Brain microvascular endothelial cell (primary cell): ENCODE measurements around the gene THSD4.

Source experiments
- DNase-seq: peaks from one replicate; pipeline ENCODE4 v3.0.0-alpha.2; 2020
- H3K27ac ChIP-seq: fragments of 250-450 bp; sonication (Bioruptor Pico); 2 replicates; pipeline ENCODE4 v1.5.1; 2020; ENCODE audit warnings: mild to moderate bottlenecking, moderate library complexity
- H3K27me3 ChIP-seq: fragments of 250-450 bp; sonication (Bioruptor Pico); replicated peaks from 2 replicates; pipeline ENCODE4 v1.5.1; 2020; ENCODE audit warnings: mild to moderate bottlenecking
- H3K36me3 ChIP-seq: fragments of 250-450 bp; sonication (Bioruptor Pico); replicated peaks from 2 replicates; pipeline ENCODE4 v1.5.1; 2020; ENCODE audit warnings: mild to moderate bottlenecking
- H3K4me3 ChIP-seq: 2 replicates; pipeline ENCODE4 v1.5.1; 2011; ENCODE audit warnings: low read depth, mild to moderate bottlenecking, control low read depth, low read length, moderate library complexity
- CTCF ChIP-seq: IDR thresholded peaks from 2 replicates; pipeline ENCODE4 v1.5.1; 2011; ENCODE audit warnings: low read depth, mild to moderate bottlenecking, moderate library complexity, low read length, control low read depth, inconsistent platforms; ENCODE audit errors: missing control alignments
- in situ Hi-C: cut with HindIII; loops from 2 replicates; pipeline ENCODE4 v1.10.0; 2017; ENCODE audit warnings: low sequenced_read_pairs, low pct_ligation_motif_present

The THSD4 gene

DNA sequence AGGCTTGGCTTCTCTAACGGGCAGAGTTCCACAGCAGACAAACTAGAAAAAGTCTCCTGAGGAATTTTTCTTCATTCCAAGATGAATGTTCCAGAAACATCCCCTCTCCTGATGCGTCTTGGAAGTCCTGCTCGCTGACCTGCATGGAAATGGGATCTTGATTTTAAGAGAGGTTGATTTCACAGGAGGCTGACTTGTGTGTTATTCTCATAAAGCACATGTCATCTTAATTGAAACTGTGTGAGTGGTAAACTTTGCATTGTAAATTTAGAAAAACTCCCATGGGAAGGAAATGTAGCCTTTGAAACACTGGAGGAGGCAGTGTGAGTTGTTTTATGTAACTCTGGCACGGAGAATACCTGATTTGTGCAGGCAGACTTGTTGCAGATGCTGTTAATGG is 357.3 kb downstream of the THSD4 start:
- Histone ChIP-seq H3K27ac (no peak overlapping the region), H3K27me3 (no peaks in the 10 kb centered on the region), H3K4me3 (no peak overlapping the region), H3K36me3 (no peaks in the 10 kb centered on the region)
- in situ Hi-C loops = no loop called here
- no peak for DNase-seq
- no peak for TF ChIP-seq CTCF

DNA sequence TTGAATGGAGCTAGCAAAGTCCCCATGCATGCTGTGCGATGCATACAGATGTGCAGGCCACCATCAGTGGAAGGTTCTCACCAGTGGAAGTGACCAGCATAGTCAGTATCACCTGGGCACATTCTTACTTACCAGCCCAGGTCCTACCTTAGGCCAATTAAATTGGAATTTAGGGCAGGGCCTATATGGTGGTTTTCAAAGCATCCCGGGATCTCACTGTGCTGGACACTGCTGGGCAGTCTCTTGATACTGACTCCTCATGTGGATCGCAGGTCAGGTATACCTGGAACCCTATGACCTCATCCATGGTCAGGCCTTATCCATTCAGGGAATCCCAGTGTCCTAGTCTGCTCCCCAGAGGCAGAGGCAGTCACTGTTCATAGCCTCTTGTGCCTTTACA is 358.5 kb downstream of the THSD4 start:
- Histone ChIP-seq H3K27me3 (no peaks in the 10 kb centered on the region), H3K27ac (no peak overlapping the region), H3K36me3 (no peaks in the 10 kb centered on the region), H3K4me3 (no peak overlapping the region)
- no peak for TF ChIP-seq CTCF
- no peak for DNase-seq
- in situ Hi-C loops = no loop called here

- Histone ChIP-seq H3K4me3 (no peak overlapping the region), H3K27ac (no peak overlapping the region), H3K36me3 (no peaks in the 10 kb centered on the region), H3K27me3 (no peaks in the 10 kb centered on the region)
- DNase-seq = no peak
- TF ChIP-seq CTCF = no peak
- in situ Hi-C loops = no loop called here
Measured at GRCh38 chr15:71476823-71477222, 361.6 kb downstream of the THSD4 start.

DNA sequence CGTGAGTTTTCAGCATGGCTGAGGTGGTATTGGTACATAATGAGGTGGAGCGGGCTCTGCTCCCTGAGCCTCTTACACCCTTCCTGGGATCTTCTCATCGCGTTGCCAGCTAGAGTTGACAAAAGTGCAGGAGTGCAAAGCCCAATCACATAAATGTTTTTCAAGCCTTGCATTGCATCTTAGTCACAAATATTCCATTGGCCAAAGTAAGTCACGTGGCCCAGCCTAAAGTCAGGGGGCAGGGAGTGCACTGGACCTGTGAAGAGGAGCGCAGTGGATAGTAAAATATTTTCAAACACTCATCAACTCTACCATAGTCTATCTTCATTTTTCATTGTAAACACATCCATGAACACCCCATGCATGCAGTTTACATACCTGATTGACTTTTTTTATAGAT is 365.3 kb downstream of the THSD4 start:
- DNase-seq = no peak
- Histone ChIP-seq H3K36me3 (no peaks in the 10 kb centered on the region), H3K4me3 (no peak overlapping the region), H3K27ac (no peak overlapping the region), H3K27me3 (no peaks in the 10 kb centered on the region)
- no peak for TF ChIP-seq CTCF
- in situ Hi-C loops = no loop called here

DNA sequence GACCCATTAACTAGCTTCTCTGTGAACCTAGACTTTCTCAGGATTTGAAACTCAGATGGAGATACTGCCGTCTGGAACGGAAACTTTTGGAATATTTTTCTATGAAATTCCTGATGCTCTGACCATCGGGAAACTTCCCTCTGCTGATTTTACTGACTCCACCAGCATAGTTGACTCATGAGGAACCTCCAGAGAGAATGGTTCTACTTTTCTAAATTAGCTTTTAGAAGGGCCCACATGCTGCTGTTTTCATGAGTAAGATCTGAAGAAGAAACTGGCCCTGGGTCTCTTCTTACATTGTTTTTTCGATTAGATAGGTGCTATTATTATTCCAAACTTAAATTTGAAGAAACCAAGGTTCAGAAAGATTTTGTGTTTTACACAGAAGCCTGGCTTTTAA is 368.8 kb downstream of the THSD4 start:
- no peak overlapping the region for H3K4me3 ChIP-seq
- in situ Hi-C loops = no loop called here

More for the DNA sequence above, 368.8 kb downstream of the THSD4 start:
- DNase-seq = no peak
- no peak for TF ChIP-seq CTCF
- H3K27ac ChIP-seq = no peak overlapping the region
- no peaks in the 10 kb centered on the region for H3K27me3 ChIP-seq
- no peaks in the 10 kb centered on the region for H3K36me3 ChIP-seq
